Measurements from ENCODE around the gene TSPAN4. TPM values are rescaled to one million over a fixed set of nuclear protein-coding genes. Genes with fewer than 3 reads are reported as not detected.
A peak's percentile ranks its signal among the peaks of the same experiment; 100 is the strongest.

TSPAN4 gene
- total RNA-seq, 1 donor from 2014 or later: 14.8 TPM

DNA sequence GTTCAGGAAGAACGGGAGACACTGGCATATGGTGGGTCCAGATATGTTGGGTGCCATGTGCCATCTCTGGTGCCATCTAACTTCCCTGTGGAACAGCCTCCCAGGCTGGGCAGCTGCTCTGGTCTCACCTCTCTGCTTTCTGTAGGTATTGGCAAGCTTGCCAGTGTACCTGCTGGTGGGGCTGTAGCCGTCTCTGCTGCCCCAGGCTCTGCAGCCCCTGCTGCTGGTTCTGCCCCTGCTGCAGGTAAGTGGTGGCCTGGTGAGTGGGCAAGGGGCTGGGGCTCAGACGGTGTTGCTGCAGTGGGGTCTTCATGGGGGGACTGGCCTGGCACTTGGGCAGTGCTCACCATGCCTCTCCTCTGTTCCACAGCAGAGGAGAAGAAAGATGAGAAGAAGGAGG lies 30.3 kb upstream of the TSPAN4 start:
- peak overlapping the region; percentile 94 for H3K4me3 Mint-ChIP-seq
- H3K27me3 Mint-ChIP-seq: no peaks in the 10 kb centered on the region
- H3K9me3 Mint-ChIP-seq: no peaks in the 10 kb centered on the region
- H3K36me3 Mint-ChIP-seq (ENCODE audit: low read depth): peaks cover 37% of the 10 kb centered on the region
- intact Hi-C loops (cut with micrococcal nuclease): no loop called here
- no peak for DNase-seq
- peaks cover 26% of the 10 kb centered on the region for H3K4me1 Mint-ChIP-seq
- peak overlapping the region; percentile 87 for H3K27ac Mint-ChIP-seq

DNA sequence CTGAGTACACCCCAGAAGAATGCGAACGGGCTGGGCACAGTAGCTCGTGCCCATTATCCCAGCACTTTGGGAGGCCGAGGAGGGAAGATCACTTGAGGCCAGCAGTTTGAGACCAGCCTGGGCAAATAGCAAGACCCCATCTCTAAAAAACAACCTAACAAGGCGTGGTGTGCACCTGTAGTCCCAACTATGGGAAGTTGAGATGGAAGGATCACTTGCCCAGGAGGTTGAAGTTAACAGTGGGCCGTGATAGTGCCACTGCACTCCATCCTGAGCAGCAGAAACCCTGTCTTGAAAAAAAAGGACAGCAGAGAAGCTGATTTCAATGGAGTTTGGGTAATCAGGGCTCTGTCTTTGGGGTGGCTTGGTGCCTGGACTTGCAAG lies 29.6 kb upstream of the TSPAN4 start:
- Mint-ChIP-seq H3K4me1 (peaks cover 22% of the 10 kb centered on the region), H3K9me3 (no peaks in the 10 kb centered on the region), H3K27me3 (no peaks in the 10 kb centered on the region), H3K4me3 (no peak overlapping the region), H3K36me3 (ENCODE audit: low read depth) (peaks cover 38% of the 10 kb centered on the region), H3K27ac (peak overlapping the region; percentile 56)
- intact Hi-C loops (cut with micrococcal nuclease): no loop called here
- DNase-seq: no peak

DNA sequence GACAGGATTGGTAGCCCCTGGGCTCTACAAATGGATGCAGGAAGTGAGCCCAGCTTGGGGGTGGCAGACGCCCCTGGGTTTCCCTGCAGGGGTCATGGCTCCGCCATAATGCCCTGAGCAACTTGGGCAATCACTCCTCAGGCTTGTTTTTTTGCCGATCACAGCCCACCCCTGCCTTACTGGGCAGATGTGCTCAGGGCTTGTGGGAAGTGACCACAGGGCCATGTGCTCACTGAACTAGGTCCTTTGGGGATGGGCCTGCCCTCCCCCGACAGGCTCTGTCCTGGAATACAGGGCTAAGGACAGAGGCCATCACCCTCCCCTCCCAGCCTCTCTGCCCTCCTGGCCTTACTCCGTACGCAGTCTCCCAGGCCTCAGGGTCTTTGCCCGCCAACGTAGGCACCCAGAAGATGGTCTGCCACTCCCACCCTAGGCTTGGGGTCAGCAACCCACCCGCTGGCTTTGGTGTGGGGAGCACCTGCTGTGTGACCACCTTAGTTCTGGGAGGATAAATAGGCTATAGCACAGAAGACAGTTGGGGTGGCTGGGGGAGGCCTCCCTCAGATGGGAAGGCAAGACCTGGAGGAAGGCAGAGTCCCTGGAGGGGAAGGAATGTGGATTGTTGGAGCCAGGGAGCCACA lies 29.1 kb upstream of the TSPAN4 start:
- intact Hi-C loops (cut with micrococcal nuclease): no loop called here
- peaks cover 23% of the 10 kb centered on the region for H3K4me1 Mint-ChIP-seq
- H3K27me3 Mint-ChIP-seq: no peaks in the 10 kb centered on the region
- peaks cover 38% of the 10 kb centered on the region for H3K36me3 Mint-ChIP-seq (ENCODE audit: low read depth)
- no peak for DNase-seq
- H3K9me3 Mint-ChIP-seq: no peaks in the 10 kb centered on the region
- no peak overlapping the region for H3K27ac Mint-ChIP-seq
- no peak overlapping the region for H3K4me3 Mint-ChIP-seq

DNA sequence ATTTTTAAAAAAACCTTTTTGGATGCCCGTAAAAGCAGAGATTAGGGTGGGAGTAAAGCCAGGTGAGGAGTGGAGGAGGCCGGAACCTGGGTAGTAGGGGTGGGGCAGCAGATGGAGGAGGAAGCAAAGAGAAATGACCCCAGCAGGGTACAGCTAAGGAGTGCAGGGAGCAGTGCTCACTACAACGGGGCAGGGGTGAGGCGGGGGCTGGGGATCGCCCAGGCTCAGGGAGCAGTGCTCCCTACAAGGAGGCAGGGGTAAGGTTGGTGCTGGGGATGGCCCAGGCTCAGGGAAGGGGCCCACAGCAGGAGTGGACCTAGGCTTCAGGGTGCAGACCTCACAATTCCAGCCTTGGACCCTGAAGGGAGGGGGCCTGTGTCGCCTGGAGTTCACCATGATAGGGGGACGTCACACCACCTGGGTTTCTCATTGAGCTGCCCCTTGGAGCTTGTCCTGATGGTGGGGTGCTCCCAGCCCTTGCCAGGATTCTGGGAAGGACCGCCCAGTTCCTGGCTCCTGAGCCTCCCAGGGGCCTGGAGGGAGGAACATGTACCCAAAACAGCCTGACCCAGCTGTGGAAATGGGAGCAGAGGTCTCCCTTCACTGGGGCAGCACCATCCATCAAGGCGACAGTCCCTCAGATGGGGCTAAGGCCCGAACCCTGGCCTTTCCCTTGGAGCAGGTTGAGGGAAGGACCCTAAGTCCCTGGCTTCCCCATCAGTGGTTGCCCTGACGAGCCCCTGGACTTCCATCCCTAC lies 26.8 kb upstream of the TSPAN4 start:
- intact Hi-C loops (cut with micrococcal nuclease): no loop called here
- Mint-ChIP-seq H3K4me1 (peaks cover 22% of the 10 kb centered on the region), H3K27ac (no peak overlapping the region), H3K36me3 (ENCODE audit: low read depth) (peaks cover 28% of the 10 kb centered on the region), H3K27me3 (no peaks in the 10 kb centered on the region), H3K4me3 (no peak overlapping the region), H3K9me3 (no peaks in the 10 kb centered on the region)
- DNase-seq: no peak

DNA sequence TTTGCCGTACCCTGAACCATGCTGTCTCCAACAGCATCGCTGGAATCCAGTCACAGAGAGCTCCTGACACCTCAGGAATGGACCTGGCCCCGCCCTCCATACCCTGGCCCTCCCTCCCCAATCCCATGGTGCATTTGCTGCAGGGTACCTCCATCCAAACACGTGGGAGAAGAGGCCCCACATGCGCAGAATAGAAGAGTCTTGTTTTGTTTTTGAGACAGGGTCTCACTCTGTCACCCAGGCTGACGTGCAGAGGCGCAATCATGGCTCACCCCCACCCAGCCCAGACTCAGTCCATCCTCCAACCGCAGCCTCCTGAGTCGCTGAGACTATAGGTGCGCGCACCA lies 26.2 kb upstream of the TSPAN4 start:
- H3K4me1 Mint-ChIP-seq: peaks cover 19% of the 10 kb centered on the region
- H3K4me3 Mint-ChIP-seq: no peak overlapping the region
- peak overlapping the region; percentile 20 for H3K27ac Mint-ChIP-seq
- no peaks in the 10 kb centered on the region for H3K27me3 Mint-ChIP-seq
- DNase-seq: no peak
- H3K9me3 Mint-ChIP-seq: no peaks in the 10 kb centered on the region
- intact Hi-C loops (cut with micrococcal nuclease): no loop called here
- H3K36me3 Mint-ChIP-seq (ENCODE audit: low read depth): peaks cover 22% of the 10 kb centered on the region

DNA sequence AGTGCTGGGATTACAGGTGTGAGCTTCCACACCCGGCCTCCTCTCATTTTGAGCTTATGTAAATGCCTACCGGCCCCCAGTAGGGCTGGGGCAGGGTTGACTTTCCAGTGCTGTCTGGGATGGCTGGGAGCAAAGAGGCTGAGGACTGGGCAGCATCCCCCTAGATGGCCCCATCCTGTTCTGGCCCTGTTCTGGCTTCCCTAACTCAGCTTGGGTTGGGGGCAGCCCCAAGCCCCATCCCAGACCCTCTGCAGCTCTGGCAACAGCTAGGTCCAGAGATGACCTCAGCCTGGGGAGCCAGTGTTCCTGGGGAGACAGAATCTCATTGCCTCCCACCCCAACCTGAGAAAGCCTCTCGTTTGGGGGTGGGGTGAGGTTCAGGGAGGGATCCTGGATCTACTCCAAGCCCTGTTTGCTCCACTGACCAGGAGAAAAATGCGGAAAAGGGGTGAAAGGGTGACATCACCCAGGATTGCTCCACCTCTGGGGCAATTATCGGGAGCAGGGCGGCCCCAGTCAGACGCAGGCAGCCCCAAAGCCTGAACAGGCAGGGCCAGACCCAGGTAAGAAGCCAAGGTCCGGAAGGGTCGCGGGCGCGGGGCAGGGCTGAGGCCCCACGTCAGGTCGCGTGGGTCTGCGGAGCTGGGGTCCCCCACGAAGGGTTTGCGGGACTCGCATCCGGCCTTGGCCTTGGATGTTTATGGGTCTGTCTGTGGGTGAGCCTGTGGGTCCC lies 24.1 kb upstream of the TSPAN4 start, which contains the start of gene PNPLA2:
Gene PNPLA2 (plus strand): TSS at position 519 of the 733 bp plus-strand sequence. CDS start 805 bp downstream, outside the sequence.
- no peaks in the 10 kb centered on the region for H3K27me3 Mint-ChIP-seq
- H3K4me3 Mint-ChIP-seq: peak within 1 kb of the TSS; percentile 85
- peak within 1 kb of the TSS; percentile 84 for H3K27ac Mint-ChIP-seq
- no peaks in the 10 kb centered on the region for H3K9me3 Mint-ChIP-seq
- no peak for DNase-seq
- intact Hi-C loops (cut with micrococcal nuclease): loop anchor here (1.0 kb wide), 1 partner anchor 9 kb away; the partner anchor contains the start of gene RPLP2
- peaks cover 10% of the 10 kb centered on the region for H3K4me1 Mint-ChIP-seq
- H3K36me3 Mint-ChIP-seq (ENCODE audit: low read depth): peaks cover 10% of the 10 kb centered on the region

DNA sequence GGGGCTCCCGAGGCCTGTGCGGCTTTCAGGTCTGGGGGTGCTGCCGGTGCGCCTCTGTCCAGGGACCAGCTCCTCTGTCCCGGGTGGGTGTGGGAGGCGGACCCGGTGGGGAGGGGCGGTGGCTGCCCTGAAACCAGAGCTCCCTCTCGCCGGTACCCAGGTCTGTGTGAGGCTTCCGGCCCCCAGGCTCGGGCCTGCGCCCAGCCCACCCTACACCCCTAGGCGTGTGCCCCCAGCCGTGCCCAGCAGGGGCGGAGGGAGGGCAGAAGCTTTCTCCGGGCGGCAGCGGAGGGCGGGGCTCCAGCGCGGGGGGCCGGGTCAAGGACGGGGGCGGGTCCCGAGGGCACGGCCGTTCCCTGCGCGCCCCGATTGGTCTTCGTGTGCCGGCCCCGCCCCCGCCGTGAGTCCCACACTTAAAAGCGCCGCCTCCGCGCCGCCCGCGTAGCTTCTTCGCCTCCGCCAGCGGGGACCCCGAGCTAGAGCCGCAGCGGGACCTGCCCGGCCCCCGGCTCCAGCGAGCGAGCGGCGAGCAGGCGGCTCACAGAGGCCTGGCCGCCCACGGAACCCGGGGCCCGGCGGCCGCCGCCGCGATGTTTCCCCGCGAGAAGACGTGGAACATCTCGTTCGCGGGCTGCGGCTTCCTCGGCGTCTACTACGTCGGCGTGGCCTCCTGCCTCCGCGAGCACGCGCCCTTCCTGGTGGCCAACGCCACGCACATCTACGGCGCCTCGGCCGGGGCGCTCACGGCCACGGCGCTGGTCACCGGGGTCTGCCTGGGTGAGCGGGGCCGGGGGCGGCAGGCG lies 23.3 kb upstream of the TSPAN4 start:
- Mint-ChIP-seq H3K36me3 (ENCODE audit: low read depth) (peaks cover 8% of the 10 kb centered on the region), H3K9me3 (no peaks in the 10 kb centered on the region), H3K4me3 (peak overlapping the region; percentile 85), H3K27ac (peak overlapping the region; percentile 84), H3K27me3 (no peaks in the 10 kb centered on the region), H3K4me1 (peaks cover 7% of the 10 kb centered on the region)
- intact Hi-C loops (cut with micrococcal nuclease): loop anchor here (1.0 kb wide), 1 partner anchor 10 kb away; the partner anchor contains the start of gene RPLP2
- DNase-seq: peak; percentile 97

DNA sequence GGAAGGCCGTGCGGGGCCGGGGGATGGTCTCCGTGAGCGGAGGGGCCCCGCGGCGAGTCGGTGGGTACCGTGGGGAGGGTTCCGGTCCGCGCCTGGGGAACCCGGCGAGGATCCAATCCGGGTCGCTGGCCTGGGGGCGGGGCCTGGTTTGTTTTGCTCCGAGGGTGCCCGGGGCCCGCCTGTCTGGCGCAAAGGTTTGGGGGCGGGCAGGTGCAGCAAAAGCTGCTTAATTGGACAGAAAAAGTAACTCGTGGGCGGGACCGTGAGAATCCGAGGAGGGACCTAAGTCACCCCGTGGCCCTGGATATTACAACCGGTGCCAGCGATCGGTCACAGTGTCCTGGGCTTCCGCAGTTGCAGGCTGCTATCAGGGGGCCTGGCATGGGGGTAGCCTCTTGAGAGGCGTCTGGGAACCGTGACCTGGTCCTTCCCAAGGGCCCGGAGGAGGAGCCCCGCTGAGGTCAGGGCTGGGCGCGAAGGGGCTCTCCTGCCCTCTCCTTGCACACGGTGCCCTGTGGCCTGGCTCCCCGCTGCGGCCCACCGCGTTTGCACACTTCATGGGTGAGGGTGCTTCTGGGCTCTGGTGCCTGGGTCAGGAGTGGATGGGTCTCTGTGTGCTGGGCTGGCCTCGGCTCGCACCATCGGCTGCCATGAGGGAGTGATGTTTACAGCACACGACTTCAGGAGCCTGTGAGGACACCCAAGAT lies 22.6 kb upstream of the TSPAN4 start:
- DNase-seq: peak; percentile 98
- intact Hi-C loops (cut with micrococcal nuclease): loop anchor here (1.0 kb wide), 1 partner anchor 11 kb away; the partner anchor contains the start of gene RPLP2
- peaks cover 13% of the 10 kb centered on the region for H3K36me3 Mint-ChIP-seq (ENCODE audit: low read depth)
- no peaks in the 10 kb centered on the region for H3K27me3 Mint-ChIP-seq
- H3K4me3 Mint-ChIP-seq: peak overlapping the region; percentile 85
- H3K27ac Mint-ChIP-seq: peak overlapping the region; percentile 84
- no peaks in the 10 kb centered on the region for H3K9me3 Mint-ChIP-seq
- peaks cover 7% of the 10 kb centered on the region for H3K4me1 Mint-ChIP-seq

DNA sequence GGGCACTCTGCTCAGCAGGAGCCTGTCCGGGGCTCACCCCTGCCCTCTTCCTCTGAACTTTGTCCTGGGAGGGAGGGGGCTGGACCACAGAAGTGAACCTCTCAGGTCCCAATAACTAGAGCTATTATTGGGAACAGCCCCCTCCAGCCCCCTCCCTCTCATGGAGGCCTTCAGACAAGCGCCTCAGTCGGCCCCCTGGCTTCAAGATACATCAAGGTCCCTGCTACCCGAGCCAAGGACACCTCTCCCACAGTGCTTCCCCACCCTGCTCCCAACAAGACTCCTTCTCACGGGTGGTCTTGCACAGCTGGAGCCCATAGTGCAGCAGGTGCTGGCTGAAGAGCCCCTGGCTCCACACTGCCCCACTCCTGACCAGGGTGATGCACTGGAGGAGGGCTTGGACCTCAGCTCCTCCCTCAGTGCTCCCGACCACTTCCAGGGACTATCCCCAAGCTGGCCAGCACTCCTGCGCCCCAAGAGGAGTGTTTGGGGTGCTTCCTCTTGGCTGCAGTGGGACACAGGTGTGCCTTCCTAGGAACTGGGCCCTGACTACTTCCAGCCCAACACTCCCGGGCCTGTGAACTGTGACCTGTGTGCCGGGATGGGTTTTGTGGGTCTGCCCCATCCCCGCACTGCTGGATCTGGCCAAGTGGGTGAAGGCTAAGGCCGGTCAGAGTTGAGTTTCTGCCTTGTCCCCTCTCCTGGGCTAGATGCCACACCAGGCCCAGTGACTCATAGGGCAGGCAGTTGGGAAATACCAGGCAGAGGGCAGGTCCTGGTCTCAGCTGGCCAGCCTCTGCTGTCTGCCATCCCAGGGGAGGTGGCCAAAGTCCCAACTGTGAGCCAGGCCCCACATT lies 21.8 kb upstream of the TSPAN4 start:
- peak overlapping the region; percentile 85 for H3K4me3 Mint-ChIP-seq
- no peak for DNase-seq
- H3K4me1 Mint-ChIP-seq: peaks cover 7% of the 10 kb centered on the region
- H3K27me3 Mint-ChIP-seq: no peaks in the 10 kb centered on the region
- intact Hi-C loops (cut with micrococcal nuclease): no loop called here
- H3K9me3 Mint-ChIP-seq: no peaks in the 10 kb centered on the region
- peaks cover 13% of the 10 kb centered on the region for H3K36me3 Mint-ChIP-seq (ENCODE audit: low read depth)
- no peak overlapping the region for H3K27ac Mint-ChIP-seq

DNA sequence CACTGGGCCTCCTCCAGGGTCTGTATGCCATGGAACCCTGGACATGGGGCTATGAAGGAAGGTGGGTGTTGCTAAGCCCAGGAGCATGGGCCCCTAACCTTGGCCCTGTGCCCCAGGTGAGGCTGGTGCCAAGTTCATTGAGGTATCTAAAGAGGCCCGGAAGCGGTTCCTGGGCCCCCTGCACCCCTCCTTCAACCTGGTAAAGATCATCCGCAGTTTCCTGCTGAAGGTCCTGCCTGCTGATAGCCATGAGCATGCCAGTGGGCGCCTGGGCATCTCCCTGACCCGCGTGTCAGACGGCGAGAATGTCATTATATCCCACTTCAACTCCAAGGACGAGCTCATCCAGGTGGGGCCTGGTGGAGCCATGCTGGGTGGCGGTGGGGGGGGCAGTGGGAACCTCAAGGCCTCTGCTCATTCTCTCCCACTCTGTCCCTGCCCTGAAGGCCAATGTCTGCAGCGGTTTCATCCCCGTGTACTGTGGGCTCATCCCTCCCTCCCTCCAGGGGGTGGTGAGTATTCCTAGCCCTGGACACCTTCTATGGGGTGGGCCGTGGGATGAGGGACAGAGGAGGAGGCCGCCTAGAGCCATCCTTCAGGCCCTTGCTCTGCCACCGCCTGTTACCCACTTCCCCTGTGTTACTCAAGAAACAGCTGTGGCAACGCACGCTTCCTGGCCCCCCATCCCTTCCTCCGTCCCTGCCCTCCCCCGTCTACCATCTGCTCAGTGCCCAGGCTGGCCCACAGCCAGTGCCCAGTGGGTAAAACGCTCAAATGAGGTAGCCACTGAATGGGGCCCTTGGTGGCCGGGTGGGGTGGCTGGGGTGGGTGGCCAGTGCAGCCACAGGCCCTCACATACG lies 20.9 kb upstream of the TSPAN4 start:
- Mint-ChIP-seq H3K4me1 (peaks cover 9% of the 10 kb centered on the region), H3K9me3 (no peaks in the 10 kb centered on the region), H3K4me3 (peak overlapping the region; percentile 35), H3K27ac (no peak overlapping the region), H3K27me3 (peaks cover 1% of the 10 kb centered on the region), H3K36me3 (ENCODE audit: low read depth) (peaks cover 13% of the 10 kb centered on the region)
- no peak for DNase-seq
- intact Hi-C loops (cut with micrococcal nuclease): no loop called here

DNA sequence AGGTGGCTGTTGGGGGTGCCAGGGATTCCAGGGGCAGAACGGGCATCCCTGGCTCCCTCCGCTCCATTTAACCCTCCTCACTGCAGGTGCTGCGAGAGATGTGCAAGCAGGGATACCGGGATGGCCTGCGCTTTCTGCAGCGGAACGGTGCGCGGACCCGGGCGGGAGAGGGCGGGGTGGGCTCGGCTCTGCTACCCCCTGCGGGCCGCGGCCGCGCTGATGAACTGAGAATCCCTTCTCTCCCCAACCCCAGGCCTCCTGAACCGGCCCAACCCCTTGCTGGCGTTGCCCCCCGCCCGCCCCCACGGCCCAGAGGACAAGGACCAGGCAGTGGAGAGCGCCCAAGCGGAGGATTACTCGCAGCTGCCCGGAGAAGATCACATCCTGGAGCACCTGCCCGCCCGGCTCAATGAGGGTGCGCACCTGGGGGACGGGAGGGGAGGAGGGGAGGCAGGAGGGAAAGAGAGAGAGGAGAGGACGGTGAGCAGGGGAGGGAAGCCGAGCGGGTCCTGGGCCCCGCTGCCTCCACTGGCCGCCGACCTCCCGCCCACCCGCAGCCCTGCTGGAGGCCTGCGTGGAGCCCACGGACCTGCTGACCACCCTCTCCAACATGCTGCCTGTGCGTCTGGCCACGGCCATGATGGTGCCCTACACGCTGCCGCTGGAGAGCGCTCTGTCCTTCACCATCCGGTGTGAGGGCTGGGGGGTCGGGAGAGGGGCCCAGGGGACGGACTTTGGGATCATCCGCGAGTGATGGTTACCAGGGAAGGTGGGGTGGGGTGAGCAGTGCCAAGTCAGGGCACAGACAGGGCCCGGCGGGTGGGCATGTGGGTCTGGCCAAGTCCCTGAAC lies 19.0 kb upstream of the TSPAN4 start:
- no peak overlapping the region for H3K27ac Mint-ChIP-seq
- intact Hi-C loops (cut with micrococcal nuclease): no loop called here
- H3K4me3 Mint-ChIP-seq: no peak overlapping the region
- H3K9me3 Mint-ChIP-seq: no peaks in the 10 kb centered on the region
- peaks cover 16% of the 10 kb centered on the region for H3K4me1 Mint-ChIP-seq
- peaks cover 14% of the 10 kb centered on the region for H3K27me3 Mint-ChIP-seq
- no peak for DNase-seq
- H3K36me3 Mint-ChIP-seq (ENCODE audit: low read depth): peaks cover 12% of the 10 kb centered on the region

Measured in activated CD4-positive, alpha-beta T cell treated with anti-CD3 and anti-CD28 coated beads, Interleukin-2, amount 10 ng/mL, durations not matched to agents 24 days and 14 days (primary cell).